ENCODE results near the gene SERPINB10. TPM values are rescaled to one million over a fixed set of nuclear protein-coding genes. Genes with fewer than 3 reads are reported as not detected.
"Not testable (repeated sequence)": the region's sequence is repeated elsewhere in the genome, so short reads cannot be mapped to it uniquely, and the experiment has no call there.

The SERPINB10 gene
- total RNA-seq, 1 donor from 2014 or later: not detected

DNA sequence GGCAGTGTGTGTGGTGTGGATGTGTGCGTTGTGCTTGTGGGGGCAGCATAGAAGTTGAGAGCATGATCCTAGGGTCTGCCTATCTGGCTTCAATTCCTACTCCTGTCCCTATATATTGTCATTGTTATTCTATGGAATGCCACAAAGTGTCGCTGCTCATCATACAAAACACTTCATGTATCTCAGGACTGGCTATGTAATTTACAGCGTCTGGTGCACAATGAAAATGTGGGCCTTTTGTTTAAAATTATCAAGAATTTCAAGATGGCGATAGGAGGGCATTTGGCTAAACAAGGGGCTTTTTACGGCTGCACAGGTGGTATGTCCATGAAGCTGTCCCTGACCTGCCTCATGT, 16.8 kb upstream of the SERPINB10 start:
- no peak for DNase-seq (ENCODE audit: low read depth, low spot score)

DNA sequence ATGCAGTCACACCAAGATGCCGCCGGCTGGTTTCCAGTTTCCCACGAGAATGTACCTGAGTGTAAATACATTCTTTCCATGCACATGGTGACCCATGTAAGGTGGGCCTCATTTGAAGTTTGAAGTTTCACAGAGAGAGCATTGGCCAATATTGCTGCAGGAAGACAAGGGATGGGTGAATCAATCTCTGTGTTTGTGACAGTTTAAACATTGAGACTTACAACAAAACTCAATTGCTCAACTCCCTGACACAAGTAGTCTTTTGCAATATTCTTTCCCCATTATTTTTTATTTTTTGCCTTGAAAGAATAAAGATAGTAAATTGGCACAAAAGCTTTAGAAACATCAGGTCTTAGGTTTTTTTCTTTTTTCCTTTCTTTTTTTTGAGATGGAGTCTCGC, 15.2 kb upstream of the SERPINB10 start:
- DNase-seq (ENCODE audit: low read depth, low spot score): no peak

DNA sequence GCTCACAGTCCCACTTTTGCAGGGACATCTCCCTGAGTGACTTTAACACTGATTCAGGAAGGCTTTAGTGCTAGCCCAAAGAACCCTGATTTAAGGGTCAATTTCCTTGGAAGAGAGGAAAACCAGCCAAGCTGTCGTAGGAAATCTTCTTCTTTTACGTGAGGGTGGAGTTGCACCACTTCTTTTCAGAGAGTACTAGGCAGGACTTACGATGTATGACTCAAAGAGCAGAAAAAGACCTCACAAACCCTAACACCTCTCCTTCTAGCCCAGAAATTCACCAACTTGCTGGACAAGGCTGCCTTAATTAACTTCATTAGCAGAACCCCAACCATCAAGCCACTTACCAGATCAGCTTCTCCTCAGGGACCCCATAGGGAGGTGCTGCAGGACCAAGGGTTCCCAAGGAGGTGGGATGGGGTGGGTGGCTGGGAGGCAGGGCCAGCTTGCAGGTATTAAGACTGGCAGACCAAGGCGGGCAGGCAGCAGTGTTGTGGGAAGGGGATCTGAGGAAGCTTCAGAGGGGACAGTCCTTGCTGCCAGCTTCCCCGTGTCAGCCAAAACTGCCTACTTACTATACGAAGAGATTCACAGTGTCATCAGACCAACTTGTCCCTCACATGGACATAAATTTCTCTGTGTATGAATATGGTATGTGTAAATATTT, 13.5 kb upstream of the SERPINB10 start:
- no peak for DNase-seq (ENCODE audit: low read depth, low spot score)

DNA sequence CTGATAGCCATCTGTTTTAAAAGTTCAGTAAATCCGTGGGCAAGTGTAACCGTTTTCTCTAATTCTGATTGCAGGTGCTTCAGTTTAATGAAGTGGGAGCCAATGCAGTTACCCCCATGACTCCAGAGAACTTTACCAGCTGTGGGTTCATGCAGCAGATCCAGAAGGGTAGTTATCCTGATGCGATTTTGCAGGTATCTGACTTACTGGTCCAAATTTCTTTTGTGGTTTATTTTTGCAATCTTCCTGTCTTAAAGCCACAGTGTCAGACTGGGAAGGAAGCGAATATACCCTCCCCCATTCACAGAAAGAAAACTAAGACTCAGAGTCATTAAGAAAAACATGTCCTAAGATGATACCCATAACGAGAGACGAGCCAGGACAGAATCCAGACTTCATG, 12.6 kb upstream of the SERPINB10 start:
- DNase-seq (ENCODE audit: low read depth, low spot score): no peak

DNA sequence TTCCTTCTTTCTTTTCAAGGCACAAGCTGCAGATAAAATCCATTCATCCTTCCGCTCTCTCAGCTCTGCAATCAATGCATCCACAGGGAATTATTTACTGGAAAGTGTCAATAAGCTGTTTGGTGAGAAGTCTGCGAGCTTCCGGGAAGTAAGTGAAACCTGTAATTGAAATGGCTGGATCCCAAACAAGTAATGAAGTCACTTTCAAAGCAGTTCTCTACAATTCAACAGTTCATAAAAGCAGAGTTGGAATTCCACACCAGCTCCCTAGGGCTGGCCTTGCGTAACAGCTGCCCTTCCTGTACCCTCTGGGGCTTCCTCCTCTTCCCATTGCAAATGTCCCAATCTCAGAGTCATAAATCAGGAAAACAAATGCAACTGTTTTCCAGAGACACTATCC, 10.7 kb upstream of the SERPINB10 start:
- DNase-seq (ENCODE audit: low read depth, low spot score): no peak

DNA sequence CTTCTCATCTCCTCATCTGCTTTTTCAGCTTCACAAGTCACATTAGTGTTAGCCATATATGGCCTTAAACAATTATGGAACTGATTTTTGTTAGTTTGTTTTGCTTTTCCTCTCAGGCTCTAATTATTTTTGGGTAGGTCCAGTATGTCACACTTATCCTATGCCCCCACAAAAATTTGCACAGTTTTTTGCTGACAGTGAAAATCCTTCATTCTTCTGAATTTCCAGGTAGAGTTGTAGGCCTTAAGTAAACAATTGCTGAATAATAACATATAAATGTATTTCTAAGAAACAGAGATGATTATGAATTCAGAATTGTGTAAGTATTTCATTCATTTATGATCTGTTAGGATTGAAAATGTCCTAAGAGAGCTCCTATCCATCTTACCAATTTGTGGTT, 8.6 kb upstream of the SERPINB10 start:
- no peak for DNase-seq (ENCODE audit: low read depth, low spot score)

DNA sequence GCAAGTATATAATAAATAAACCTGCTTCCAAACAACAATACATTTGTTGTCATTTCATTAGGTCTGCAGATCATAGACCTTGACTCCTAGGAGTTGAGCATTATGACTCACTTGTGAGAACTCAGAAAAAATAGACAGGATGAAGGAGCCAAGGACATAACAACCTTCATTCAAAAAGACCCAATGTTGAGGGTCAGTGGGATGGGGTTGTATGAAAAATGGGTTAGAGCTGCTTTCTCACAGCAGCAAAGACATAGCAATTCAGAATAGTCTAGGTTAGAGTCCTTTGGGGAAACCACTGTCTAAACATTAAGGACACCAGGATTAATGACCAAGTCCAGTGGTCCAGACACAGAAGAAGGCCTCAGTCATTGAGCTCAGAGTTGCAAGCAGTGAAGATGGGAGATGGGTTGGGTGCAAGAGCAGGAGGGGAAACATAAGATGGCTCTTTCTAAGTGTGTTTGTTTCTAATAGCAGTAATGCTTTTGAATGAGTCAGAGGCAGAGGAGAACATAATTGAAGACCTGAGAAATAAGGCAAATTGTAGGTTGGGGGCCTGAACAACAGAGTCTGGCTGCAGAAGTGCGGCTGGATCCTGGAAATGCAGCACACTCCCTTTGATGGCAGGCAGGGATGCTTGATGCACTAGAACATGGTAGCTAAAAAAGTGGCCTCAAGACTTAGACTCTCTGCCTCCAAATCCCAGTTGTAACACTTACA, 3.7 kb upstream of the SERPINB10 start:
- DNase-seq (ENCODE audit: low read depth, low spot score): no peak

DNA sequence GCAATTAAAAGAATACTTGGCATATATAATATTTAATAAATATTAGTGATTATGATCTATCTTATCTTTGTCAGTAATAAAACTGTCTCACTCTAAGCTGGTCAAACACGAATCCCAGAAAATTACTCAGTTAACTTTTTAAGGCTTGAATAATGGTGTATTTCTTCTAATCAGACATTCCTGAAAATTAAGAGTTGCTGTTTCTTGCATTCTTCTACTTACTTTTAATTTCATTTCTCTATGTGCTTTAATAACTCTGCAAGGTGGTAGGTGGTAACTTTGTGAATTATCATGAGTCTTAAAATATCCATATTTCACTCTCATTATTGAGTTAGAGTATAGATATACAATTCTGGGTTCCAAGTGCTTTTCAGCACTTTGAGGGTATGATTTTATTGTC, 3.1 kb upstream of the SERPINB10 start:
- DNase-seq (ENCODE audit: low read depth, low spot score): no peak

DNA sequence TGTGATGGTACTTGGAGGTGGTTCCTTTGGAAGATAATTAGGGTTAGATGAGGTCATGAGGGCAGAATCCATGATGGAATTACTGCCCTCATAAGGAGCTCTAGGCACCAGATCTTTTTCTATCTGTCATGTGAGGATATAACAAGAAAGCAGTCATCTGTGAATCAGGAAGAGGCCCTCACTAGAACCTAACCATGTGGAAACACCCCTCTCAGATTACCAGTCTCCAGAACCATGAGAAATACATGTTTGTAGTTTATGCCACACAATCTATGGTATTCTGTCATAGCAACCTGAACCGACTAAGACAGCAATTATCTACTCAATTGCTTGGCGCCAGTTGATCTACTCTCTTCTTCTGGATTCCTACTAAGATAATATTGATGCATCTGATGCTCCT, 2.4 kb upstream of the SERPINB10 start:
- DNase-seq (ENCODE audit: low read depth, low spot score): no peak

DNA sequence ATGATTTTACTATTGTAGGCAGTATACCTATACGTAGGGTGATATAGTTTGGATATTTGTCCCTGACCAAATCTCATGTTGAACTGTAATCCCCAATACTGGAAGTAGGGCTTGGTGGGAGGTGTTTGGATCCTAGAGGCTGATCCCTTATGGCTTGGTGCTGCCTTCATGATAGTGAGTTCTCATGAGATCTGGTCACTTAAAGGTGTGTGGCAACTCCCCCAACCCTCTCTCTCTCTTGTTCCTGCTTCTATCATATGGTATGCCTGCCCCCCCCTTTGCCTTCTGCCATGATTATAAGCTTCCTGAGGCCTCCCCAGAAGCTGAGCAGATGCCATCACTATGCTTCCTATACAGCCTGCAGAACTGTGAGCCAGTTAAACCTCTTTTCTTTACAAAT, 1.7 kb upstream of the SERPINB10 start:
- no peak for DNase-seq (ENCODE audit: low read depth, low spot score)

DNA sequence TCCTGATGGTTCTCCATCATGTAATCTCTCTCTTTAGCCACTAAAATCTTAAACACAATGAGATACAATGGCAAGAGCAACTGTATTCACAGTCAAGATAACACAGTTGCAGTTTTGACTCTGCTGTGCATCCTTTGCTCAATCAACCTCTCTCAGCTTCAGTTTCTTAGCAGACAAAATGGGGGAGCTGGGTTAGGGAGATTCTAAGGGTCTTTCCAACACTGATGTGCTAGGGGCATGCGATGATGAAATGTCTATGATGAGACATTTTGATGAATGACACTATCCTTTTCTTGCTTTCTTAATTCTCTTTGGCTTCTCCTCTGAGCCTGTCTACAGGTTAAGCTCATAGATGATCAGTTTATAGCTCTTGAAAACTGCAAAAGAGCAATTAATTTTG, 1.1 kb downstream of the SERPINB10 start:
- DNase-seq (ENCODE audit: low read depth, low spot score): no peak

DNA sequence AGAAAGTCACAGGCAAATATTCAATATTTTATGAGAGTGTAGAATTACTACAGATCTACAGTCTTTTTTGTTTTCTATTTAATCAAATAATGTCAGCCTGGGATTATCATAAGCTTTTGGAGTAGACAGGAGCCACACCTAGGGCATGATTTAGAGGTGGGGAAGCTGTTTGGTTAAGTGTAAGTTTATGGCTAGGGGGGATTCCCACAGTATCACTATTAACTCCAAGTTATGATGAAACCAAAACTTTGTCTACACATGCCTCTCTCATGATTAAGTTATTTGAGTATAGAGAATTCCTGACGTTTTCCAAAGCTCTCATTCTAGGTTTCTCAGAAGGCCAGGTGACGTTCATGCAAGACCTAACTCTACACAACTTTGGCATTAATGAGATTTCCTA, 2.1 kb downstream of the SERPINB10 start:
- no peak for DNase-seq (ENCODE audit: low read depth, low spot score)

DNA sequence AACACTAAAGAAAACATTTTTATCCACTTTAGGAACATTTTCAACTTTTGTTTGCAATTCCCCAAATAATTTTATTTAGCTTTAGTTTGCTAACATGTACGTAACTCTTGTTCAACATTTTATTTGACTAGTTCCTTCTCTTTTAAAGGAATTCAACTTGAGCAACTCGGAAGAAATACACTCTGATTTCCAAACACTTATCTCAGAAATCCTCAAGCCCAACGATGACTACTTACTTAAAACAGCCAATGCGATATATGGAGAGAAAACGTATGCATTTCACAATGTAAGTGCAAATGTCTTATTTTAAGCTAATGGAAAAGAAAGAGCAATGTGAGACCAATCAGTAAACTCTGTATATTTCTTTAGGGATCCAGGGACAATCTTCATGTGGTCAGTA, 10.1 kb downstream of the SERPINB10 start:
- DNase-seq (ENCODE audit: low read depth, low spot score): no peak

DNA sequence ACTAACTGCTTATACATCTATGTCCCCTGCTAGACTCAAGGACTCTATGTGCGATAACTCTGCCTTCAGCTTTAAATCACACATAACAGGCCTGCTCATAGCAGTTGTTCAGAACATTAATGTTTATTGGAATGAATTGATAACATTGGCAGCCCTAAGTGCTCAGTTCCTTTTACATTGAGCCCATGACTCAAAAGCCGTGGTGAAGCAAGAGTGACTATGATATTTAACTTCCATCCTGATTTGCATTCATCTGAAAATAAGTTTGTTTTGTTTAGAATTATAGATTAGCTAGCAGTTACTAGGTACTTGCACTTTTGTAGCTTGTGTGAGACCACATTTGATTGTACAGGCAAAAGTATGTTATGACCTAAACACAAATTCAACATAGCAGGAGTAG, 14.3 kb downstream of the SERPINB10 start:
- DNase-seq (ENCODE audit: low read depth, low spot score): no peak

DNA sequence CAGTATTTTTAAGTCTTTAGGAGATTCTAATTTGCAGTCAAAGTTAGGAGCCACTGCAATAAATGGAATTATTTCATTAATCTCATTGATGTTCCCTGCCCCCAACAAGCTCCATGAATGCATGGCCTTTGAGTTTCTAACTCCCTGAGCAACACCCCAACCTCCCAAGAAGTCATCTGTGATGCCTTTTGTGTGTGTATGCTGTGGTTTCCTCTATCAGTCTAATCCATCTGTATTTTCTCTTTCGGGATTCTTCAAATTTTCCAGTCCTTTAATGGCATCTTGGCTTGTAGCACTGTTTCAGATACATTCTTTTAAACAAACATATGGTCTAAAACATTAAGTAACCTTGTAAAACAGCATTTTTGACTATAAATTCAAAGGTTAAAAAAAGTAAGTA, 16.8 kb downstream of the SERPINB10 start:
- DNase-seq (ENCODE audit: low read depth, low spot score): no peak

DNA sequence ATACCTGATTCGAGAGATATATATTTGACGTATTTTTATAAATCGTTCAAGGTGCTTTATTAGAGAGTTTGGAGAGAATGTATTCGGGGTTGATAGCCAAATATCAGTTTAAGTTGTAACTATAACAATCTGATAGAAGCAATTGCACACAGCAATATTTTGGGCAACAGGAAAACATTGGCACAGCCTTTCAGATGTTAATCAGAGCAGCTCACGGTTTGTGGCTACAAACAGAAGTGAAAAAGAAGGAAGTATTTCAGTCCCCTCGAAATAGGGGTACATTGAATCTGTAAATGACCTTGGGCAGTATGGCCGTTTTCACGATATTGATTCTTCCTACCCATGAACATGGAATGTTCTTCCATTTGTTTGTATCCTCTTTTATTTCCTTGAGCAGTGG, 20.6 kb downstream of the SERPINB10 start:
- no peak for DNase-seq (ENCODE audit: low read depth, low spot score)

DNA sequence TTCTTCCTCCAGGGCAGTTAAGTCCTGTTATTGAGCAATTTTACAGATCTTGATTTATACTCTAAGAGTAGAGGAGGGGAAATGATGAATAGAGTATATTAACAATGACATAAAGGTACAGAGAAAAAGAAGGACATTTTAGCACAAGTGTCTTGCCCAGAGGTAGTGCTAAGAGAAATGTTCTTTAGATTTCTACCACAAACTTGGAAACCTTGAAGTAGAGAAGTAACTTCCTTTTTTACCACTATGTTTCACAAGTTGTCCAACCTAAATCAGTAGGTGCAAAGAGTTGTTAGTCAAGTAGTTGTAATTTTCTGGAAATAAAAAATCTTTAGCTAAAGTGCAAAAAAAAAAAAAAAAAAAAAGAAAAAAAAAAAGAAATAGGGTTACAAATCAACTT, 21.6 kb downstream of the SERPINB10 start:
- not testable (repeated sequence) for DNase-seq (ENCODE audit: low read depth, low spot score)

DNA sequence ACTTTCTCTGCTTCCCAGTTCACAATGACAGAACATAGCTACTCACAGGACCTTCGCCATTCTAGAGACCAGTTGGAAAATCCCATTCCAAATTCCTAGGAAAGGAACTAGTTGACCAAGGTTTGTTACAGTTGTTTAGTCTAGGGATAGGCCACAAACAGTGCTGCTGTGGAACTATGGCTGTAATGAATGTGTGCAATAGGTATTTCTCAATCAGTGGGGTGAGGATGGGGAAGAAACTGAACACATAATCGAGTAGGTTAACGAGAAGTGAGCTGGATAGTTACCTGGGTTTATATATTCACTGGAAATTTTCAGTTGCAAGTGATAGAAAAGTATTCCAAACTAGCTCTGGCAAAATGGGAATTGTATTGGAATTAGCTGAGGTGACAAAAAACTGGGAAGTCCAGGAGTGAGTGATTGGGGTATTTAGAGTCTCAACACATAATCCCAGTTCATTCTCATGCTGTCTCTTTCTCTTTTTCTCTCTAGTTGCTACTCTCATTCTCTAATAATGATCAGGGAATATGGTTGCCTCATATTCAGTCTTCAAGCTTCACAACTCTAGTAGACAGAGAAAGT, 23.1 kb downstream of the SERPINB10 start:
- DNase-seq (ENCODE audit: low read depth, low spot score): no peak

DNA sequence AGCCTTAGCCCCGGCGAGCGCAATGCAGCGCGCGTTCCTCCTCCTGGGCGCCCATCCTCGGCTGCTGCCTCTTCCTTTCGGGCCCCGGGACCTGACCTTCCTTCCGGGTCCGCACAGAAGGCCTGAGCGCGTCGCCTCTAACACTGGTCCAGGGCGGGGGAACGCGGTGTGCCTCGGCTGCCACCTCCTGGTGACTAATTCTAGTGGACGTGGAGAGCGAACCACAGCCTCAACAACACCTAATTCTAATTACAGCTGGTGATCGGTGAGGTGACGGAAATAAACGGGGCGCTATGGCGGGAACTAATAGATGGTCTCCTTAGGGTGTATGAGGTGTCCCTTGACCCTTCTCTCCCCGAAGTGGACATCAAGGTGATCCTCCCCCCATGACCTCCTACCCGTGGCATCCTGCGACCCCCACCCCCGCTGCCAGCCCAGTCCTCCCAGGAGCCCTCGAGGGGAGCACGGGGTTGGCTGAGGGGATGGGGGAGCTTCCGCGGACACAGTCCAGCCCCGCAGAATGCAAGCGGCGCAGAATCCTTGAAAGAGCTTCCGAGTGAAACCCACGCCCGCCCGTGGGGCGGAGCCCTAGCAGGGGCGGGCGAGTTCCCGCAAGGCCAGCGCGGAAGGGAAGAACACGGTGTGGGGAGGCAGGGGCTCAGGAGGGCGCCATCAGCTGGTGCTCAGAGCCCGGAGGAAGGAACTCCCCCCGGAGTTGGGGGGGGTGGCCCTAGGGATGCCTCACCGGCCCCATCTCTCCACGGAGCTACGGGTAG, 28.6 kb downstream of the SERPINB10 start:
- peak; percentile 5 for DNase-seq (ENCODE audit: low read depth, low spot score)

DNA sequence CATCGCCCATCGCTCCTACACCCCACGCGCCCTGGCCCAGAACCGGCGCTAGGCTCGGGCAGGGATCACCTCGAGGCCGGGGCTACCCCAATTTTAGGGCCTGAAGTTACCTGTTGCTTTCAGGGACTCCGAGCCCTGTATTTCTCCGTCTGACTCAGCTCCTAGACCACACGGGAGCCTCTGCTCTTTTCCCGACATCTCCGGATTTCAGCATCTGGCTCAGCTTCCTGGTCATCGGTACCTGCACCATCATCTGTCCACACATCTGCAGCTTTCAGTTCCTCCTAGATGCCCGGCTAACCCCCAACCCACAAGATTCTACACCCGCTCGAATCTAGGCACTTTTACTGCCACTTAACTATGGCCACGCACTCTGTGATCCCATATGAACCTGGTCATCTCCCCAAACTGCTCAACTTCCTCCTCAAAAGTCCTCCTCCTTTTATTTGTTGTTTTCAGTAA, 29.2 kb downstream of the SERPINB10 start:
- DNase-seq (ENCODE audit: low read depth, low spot score): no peak

DNA sequence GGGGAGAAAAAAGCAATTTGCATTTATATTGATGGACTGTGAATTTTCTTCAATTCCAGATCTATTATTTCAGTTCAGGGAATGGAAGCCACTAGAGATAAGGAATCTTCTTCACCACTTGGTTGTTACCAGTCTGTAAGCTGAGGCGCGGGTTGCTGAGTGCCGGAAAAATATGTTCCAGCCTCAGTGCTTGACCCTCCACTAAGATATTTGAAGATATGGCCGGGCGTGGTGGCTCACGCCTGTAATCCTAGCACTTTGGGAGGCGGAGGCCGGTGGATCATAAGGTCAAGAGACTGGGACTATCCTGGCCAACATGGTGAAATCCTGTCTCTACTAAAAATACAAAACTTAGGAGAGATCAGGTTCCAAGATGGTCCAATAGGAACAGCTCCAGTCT, 32.2 kb downstream of the SERPINB10 start:
- no peak for DNase-seq (ENCODE audit: low read depth, low spot score)

DNA sequence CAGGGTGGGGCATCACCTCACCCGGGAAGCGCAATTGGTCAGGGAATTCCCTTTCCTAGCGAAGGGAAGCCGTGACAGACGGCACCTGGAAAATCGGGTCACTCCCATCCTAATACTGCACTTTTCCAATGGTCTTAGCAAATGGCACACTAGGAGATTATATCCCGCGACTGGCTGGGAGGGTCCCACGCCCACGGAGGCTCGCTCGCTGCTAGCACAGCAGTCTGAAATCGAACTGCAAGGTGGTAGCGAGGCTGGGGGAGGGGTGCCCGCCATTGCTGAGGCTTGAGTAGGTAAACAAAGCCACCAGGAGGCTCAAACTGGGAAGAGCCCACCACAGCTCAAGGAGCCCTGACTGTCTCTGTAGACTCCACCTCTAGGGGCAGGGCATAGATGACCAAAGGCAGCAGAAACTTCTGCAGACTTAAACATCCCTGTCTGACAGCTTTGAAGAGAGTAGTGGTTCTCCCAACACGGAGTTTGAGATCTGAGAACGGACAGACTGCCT, 32.8 kb downstream of the SERPINB10 start:
- DNase-seq (ENCODE audit: low read depth, low spot score): not testable (repeated sequence)
